HepG2 (cell line): ENCODE results near the gene RILP. TPM values are rescaled to one million over a fixed set of nuclear protein-coding genes. Genes with fewer than 3 reads are reported as not detected.
A peak's percentile ranks its signal among the peaks of the same experiment; 100 is the strongest.

Source experiments
- DR1 ChIP-seq: sonication (generic); formaldehyde crosslinking; IDR thresholded peaks from 2 replicates; pipeline ENCODE4 v1.8.0; 2021; ENCODE audit warnings: mild to moderate bottlenecking, missing genetic modification reagents, inconsistent platforms
- E2F2 ChIP-seq: sonication (generic); formaldehyde crosslinking; IDR thresholded peaks from 2 replicates; pipeline ENCODE4 v1.4.0; 2020; ENCODE audit warnings: missing genetic modification reagents, borderline replicate concordance
- ELF3 ChIP-seq: IDR thresholded peaks from 2 replicates; pipeline ENCODE4 v1.6.1; 2016; ENCODE audit warnings: missing genetic modification reagents, missing compliant biosample characterization
- HIVEP1 ChIP-seq: sonication (generic); formaldehyde crosslinking; IDR thresholded peaks from 2 replicates; pipeline ENCODE4 v1.4.0; 2020; ENCODE audit warnings: mild to moderate bottlenecking, missing genetic modification reagents
- NFKBIZ ChIP-seq: IDR thresholded peaks from 2 replicates; pipeline ENCODE4 v1.6.1; 2018; ENCODE audit warnings: missing genetic modification reagents, missing compliant biosample characterization
- NPAS2 ChIP-seq: sonication (generic); formaldehyde crosslinking; IDR thresholded peaks from 2 replicates; pipeline ENCODE4 v1.8.0; 2022; ENCODE audit warnings: mild to moderate bottlenecking, missing genetic modification reagents, borderline replicate concordance
- PHF20 ChIP-seq: sonication (generic); formaldehyde crosslinking; IDR thresholded peaks from 2 replicates; pipeline ENCODE4 v1.5.0; 2020; ENCODE audit warnings: mild to moderate bottlenecking, missing genetic modification reagents
- SNRNP70 ChIP-seq: fragments of 200-400 bp; formaldehyde crosslinking; IDR thresholded peaks from 2 replicates; pipeline ENCODE4 v1.6.1; 2017; ENCODE audit warnings: mild to moderate bottlenecking, low read depth, low read length, moderate library complexity
- SP2 ChIP-seq: sonication (generic); formaldehyde crosslinking; IDR thresholded peaks from 2 replicates; pipeline ENCODE4 v1.5.1; 2020; ENCODE audit warnings: mild to moderate bottlenecking, missing genetic modification reagents
- STAG1 ChIP-seq: sonication (generic); formaldehyde crosslinking; IDR thresholded peaks from 2 replicates; pipeline ENCODE4 v1.4.0; 2020; ENCODE audit warnings: missing genetic modification reagents
- ZBTB8A ChIP-seq: sonication (generic); formaldehyde crosslinking; IDR thresholded peaks from 2 replicates; pipeline ENCODE4 v1.4.0; 2020; ENCODE audit warnings: mild to moderate bottlenecking, low read depth, missing genetic modification reagents, borderline replicate concordance
- ZNF136 ChIP-seq: sonication (generic); formaldehyde crosslinking; IDR thresholded peaks from 2 replicates; pipeline ENCODE4 v1.8.1; 2022; ENCODE audit warnings: low read depth, mild to moderate bottlenecking, moderate library complexity, missing genetic modification reagents
- ZNF276 ChIP-seq: sonication (generic); formaldehyde crosslinking; IDR thresholded peaks from 2 replicates; pipeline ENCODE4 v1.4.0; 2020; ENCODE audit warnings: mild to moderate bottlenecking, low read depth, missing genetic modification reagents
- ZNF343 ChIP-seq: sonication (generic); formaldehyde crosslinking; IDR thresholded peaks from 2 replicates; pipeline ENCODE4 v1.4.0; 2020; ENCODE audit warnings: mild to moderate bottlenecking, missing genetic modification reagents
- ZNF597 ChIP-seq: sonication (generic); formaldehyde crosslinking; IDR thresholded peaks from 2 replicates; pipeline ENCODE4 v1.5.0; 2020; ENCODE audit warnings: missing genetic modification reagents
- ZNF749 ChIP-seq: sonication (generic); formaldehyde crosslinking; IDR thresholded peaks from 2 replicates; pipeline ENCODE4 v1.8.0; 2022; ENCODE audit warnings: mild to moderate bottlenecking, missing genetic modification reagents, moderate library complexity, borderline replicate concordance
- ZSCAN12 ChIP-seq: sonication (generic); formaldehyde crosslinking; IDR thresholded peaks from 2 replicates; pipeline ENCODE4 v1.9.0; 2021; ENCODE audit warnings: mild to moderate bottlenecking, missing genetic modification reagents
- polyA plus RNA-seq, 8 experiments: library from polyadenylated mRNA; depleted of rRNA in 3 of 8; stranded (reverse) in 7 of 8; unstranded in 1 of 8; fragments of >200 nt; fragmentation: Illumina TruSeq in 4 of 8; extraction: Trizol in 4 of 8; gene quantifications; 2 replicates each; pipeline versions ENCODE4 v1.2.1 to v1.2.3, GENCODE V29; 2011 to 2016; ENCODE audit warnings: low read depth in 4 of 8, missing spikeins in 1 of 8, mixed read lengths in 1 of 8; ENCODE audit not compliant: insufficient read depth in 1 of 8
- total RNA-seq, 5 experiments: library from RNA; depleted of rRNA; stranded (reverse); fragments of >200 nt; fragmentation: Illumina TruSeq; extraction: Trizol; gene quantifications; 2 replicates each; pipeline ENCODE4 v1.2.3, GENCODE V29; 2016; ENCODE audit warnings: low read depth in 1 of 5
- TF ChIP-seq, protein P1 (sequence below): sonication (generic); formaldehyde crosslinking; IDR thresholded peaks from 2 replicates; pipeline ENCODE4 v1.5.0; 2020; ENCODE audit warnings: mild to moderate bottlenecking, low read depth, missing genetic modification reagents, borderline replicate concordance
- TF ChIP-seq, protein P2 (sequence below): sonication (generic); formaldehyde crosslinking; IDR thresholded peaks from 2 replicates; pipeline ENCODE4 v1.8.0; 2022; ENCODE audit warnings: low read depth, missing genetic modification reagents

The RILP gene
- total and polyA plus RNA-seq, 2 of the 13 experiments (the other 11 are each of a cell fraction or from before 2014, with no cell fraction given), result 6.6 to 8.1 TPM

- TF ChIP-seq ZNF136 (CRISPR knock-in tag), result 0 out of 2 replicates have a peak, but pooled peaks have one; percentile 39
- peak; percentile 84 for TF ChIP-seq SP2 (CRISPR knock-in tag)
- TF ChIP-seq ZNF276 (CRISPR knock-in tag), result no peak
- 0 out of 2 replicates have a peak, but pooled peaks have one; percentile 15 for TF ChIP-seq PHF20 (CRISPR knock-in tag)
- TF ChIP-seq NFKBIZ (CRISPR knock-in tag), result no peak
- TF ChIP-seq, protein P1, sequence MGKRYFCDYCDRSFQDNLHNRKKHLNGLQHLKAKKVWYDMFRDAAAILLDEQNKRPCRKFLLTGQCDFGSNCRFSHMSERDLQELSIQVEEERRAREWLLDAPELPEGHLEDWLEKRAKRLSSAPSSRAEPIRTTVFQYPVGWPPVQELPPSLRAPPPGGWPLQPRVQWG (CRISPR knock-in tag), result no peak
- 0 out of 2 replicates have a peak, but pooled peaks have one; percentile 31 for TF ChIP-seq HIVEP1 (CRISPR knock-in tag)
- TF ChIP-seq, protein P2, sequence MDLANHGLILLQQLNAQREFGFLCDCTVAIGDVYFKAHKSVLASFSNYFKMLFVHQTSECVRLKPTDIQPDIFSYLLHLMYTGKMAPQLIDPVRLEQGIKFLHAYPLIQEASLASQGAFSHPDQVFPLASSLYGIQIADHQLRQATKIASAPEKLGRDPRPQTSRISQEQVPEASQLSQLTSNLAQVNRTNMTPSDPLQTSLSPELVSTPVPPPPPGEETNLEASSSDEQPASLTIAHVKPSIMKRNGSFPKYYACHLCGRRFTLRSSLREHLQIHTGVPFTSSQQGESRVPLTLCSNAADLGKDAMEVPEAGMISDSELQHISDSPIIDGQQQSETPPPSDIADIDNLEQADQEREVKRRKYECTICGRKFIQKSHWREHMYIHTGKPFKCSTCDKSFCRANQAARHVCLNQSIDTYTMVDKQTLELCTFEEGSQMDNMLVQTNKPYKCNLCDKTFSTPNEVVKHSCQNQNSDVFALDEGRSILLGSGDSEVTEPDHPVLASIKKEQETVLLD (CRISPR knock-in tag), result no peak
- no peak for TF ChIP-seq SNRNP70
- no peak for TF ChIP-seq STAG1 (CRISPR knock-in tag)
- no peak for TF ChIP-seq ZNF597 (CRISPR knock-in tag)
- no peak for TF ChIP-seq ZBTB8A (CRISPR knock-in tag)
- 0 out of 2 replicates have a peak, but pooled peaks have one; percentile 10 for TF ChIP-seq ELF3 (CRISPR knock-in tag)
- no peak for TF ChIP-seq E2F2 (CRISPR knock-in tag)
- peak; percentile 28; the same call in 1 of the 2 replicates for TF ChIP-seq DR1 (CRISPR knock-in tag)
- TF ChIP-seq NPAS2 (CRISPR knock-in tag), result no peak
- TF ChIP-seq ZSCAN12 (CRISPR knock-in tag), result no peak
- no peak; the same call in 1 of the 2 replicates for TF ChIP-seq ZNF749
- no peak for TF ChIP-seq ZNF343
Observed at GRCh38 chr17:1627982-1628855, 21.4 kb downstream of the RILP start, which contains the start of gene SLC43A2 (continued).
